DND-41 (cell line): ENCODE data around the gene CCDC80.

Experiments
- CTCF ChIP-seq: IDR thresholded peaks from 2 replicates; pipeline ENCODE4 v1.5.1; 2012; ENCODE audit warnings: borderline replicate concordance, low read length, moderate library complexity, mild to moderate bottlenecking; ENCODE audit not compliant: poor library complexity, severe bottlenecking; ENCODE audit errors: extremely low read depth
- EZH2 ChIP-seq: IDR thresholded peaks from 3 replicates; pipeline ENCODE4 v1.6.1; 2012; ENCODE audit warnings: borderline replicate concordance, low read depth, mild to moderate bottlenecking, moderate library complexity, low read length, inconsistent platforms; ENCODE audit not compliant: severe bottlenecking

- no peak for TF ChIP-seq CTCF
- TF ChIP-seq EZH2: no peak
Observed at GRCh38 chr3:112619295-112619694, 21.6 kb downstream of the CCDC80 start.
